ENCODE results near the gene E4F1. TPM values are rescaled to one million over a fixed set of nuclear protein-coding genes. Genes with fewer than 3 reads are reported as not detected.
A peak's percentile ranks its signal among the peaks of the same experiment; 100 is the strongest.
"Not testable (repeated sequence)": the region's sequence is repeated elsewhere in the genome, so short reads cannot be mapped to it uniquely, and the experiment has no call there.

E4F1 gene
- total and polyA plus RNA-seq, 9 of the 15 experiments (the other 6 are each of a cell fraction or from before 2014, with no cell fraction given), result 0.48 to 94.9 (median 20.4) TPM

- H3K79me2 ChIP-seq (ENCODE audit: control insufficient read depth, insufficient read depth, low read length); H3K9ac ChIP-seq (ENCODE audit: insufficient read depth in 1 of 2, low read depth in 2 of 2, low read length in 2 of 2); H2AFZ ChIP-seq (ENCODE audit: low read depth, low read length); H3K9me3 ChIP-seq (replicated peaks; ENCODE audit: control insufficient read depth, insufficient read depth, low read depth, low read length); CTCF ChIA-PET (ENCODE audit: low intra/inter-chr PET ratio); in situ Hi-C loops (cut with MboI); intact Hi-C loops (cut with micrococcal nuclease); H4K20me1 ChIP-seq (replicated peaks; ENCODE audit: control insufficient read depth, insufficient read depth, low read length); DNase-seq (ENCODE audit: extremely low read depth in 1 of 4, low spot score in 3 of 4); H3K4me2 ChIP-seq (ENCODE audit: insufficient read depth, low read length); H3K27ac ChIP-seq (ENCODE audit: extremely low read depth, low read depth, low read length); FAIRE-seq; H3K27me3 ChIP-seq (ENCODE audit: control insufficient read depth in 2 of 2, insufficient read depth in 2 of 2, low read length in 2 of 2); H3K9me1 ChIP-seq (ENCODE audit: control insufficient read depth, insufficient read depth, low read length); ATAC-seq; H3K4me3 ChIP-seq: not testable (repeated sequence)
- Histone ChIP-seq H3K4me1 (replicated peaks in 1 of 2; ENCODE audit: control insufficient read depth in 2 of 2, insufficient read depth in 2 of 2, low read length in 2 of 2) (peaks cover 0 to 59% of the 10 kb centered on the region in 2 experiments; a peak in 2 of 5 replicates), H3K36me3 (ENCODE audit: control insufficient read depth, insufficient read depth, low read length) (peaks cover 57% of the 10 kb centered on the region; the same call in 2 of the 3 replicates)
- TF ChIP-seq POLR2B (IDR thresholded peaks at IDR 0.05; ENCODE audit: low read depth, partially characterized antibody), result peak; percentile 12
- TF ChIP-seq POLR2A (conservative IDR thresholded peaks at IDR 0.05), result peak; percentile 59
- peak; percentile 46 for TF ChIP-seq SUPT5H (IDR thresholded peaks at IDR 0.05)
- 47% methylated on average over 9 of the region's 9 CpGs for WGBS (ENCODE audit: insufficient coverage, low coverage, missing lambda C conversion rate)
- POLR2A ChIA-PET, result interaction anchor here (1.7 to 6.6 kb wide), 3 partner anchors 8 to 18 kb away, joined by 5 to 39 read pairs (median 19); partner anchors contain the start of gene ECI1
- TSS peak; percentile 15 for BruUV-seq (replicated peaks)
Measured at GRCh38 chr16:2240331-2240730, 16.9 kb downstream of the E4F1 start.

- H3K79me2 ChIP-seq (ENCODE audit: control insufficient read depth, insufficient read depth, low read length), result peaks cover 11% of the 10 kb centered on the region
- POLR2A ChIA-PET, result interaction anchor here (0.6 to 6.6 kb wide), 3 partner anchors 9 to 18 kb away, joined by 4 to 39 read pairs (median 19); partner anchors contain the start of gene ECI1
- in situ Hi-C loops (cut with MboI), result no loop called here
- no peak overlapping the region for H2AFZ ChIP-seq (ENCODE audit: low read depth, low read length)
- peak in 1 of 4 experiments; percentile 21 for DNase-seq (ENCODE audit: extremely low read depth in 1 of 4, low spot score in 3 of 4)
- CTCF ChIA-PET (ENCODE audit: low intra/inter-chr PET ratio), result no interaction called here
- H3K9me3 ChIP-seq (replicated peaks; ENCODE audit: control insufficient read depth, insufficient read depth, low read depth, low read length), result no peaks in the 10 kb centered on the region
- no peak overlapping the region for H3K4me3 ChIP-seq
- FAIRE-seq, result no peak
- ATAC-seq, result peak; percentile 5; the same call in 1 of the 3 replicates
- no peaks in the 10 kb centered on the region for H3K9me1 ChIP-seq (ENCODE audit: control insufficient read depth, insufficient read depth, low read length)
- no peak overlapping the region for H3K4me2 ChIP-seq (ENCODE audit: insufficient read depth, low read length)
- no TSS peak for BruUV-seq (replicated peaks)
- no peak for TF ChIP-seq ZBTB43 (CRISPR knock-in tag; IDR thresholded peaks at IDR 0.05)
- no peak for TF ChIP-seq USF2 (CRISPR knock-in tag; IDR thresholded peaks at IDR 0.05)
- peak; percentile 73 for TF ChIP-seq SPI1 (IDR thresholded peaks at IDR 0.05; ENCODE audit: borderline replicate concordance, low read depth, low read length)
- no peak for TF ChIP-seq SIRT6 (IDR thresholded peaks at IDR 0.05; ENCODE audit: low read depth, low read length)
- no peak for TF ChIP-seq KDM1A (IDR thresholded peaks at IDR 0.05)
- peak; percentile 79; the same call in 1 of the 2 replicates for TF ChIP-seq KLF13 (tag; IDR thresholded peaks at IDR 0.05; ENCODE audit: borderline replicate concordance, low read depth)
- 0 out of 2 replicates have a peak, but pooled peaks have one; percentile 23 for TF ChIP-seq POLR2A (conservative IDR thresholded peaks at IDR 0.05)
- TF ChIP-seq ELK3 (CRISPR knock-in tag; IDR thresholded peaks at IDR 0.05), result no peak
- no peak for TF ChIP-seq ZNF140 (CRISPR knock-in tag; IDR thresholded peaks at IDR 0.05)
- TF ChIP-seq POLR2AphosphoS2 (IDR thresholded peaks at IDR 0.05; ENCODE audit: low read length), result no peak
- H3K27ac ChIP-seq (ENCODE audit: extremely low read depth, low read depth, low read length), result no peak overlapping the region
- H3K9ac ChIP-seq (ENCODE audit: insufficient read depth in 1 of 2, low read depth in 2 of 2, low read length in 2 of 2), result peak overlapping the region in 1 of 2 experiments; percentile 68; a peak in 1 of 4 replicates
- WGBS (ENCODE audit: insufficient coverage, low coverage, missing lambda C conversion rate), result 66% methylated on average over 11 of the region's 11 CpGs
- peaks cover 0 to 51% of the 10 kb centered on the region in 2 experiments; a peak in 2 of 5 replicates for H3K4me1 ChIP-seq (replicated peaks in 1 of 2; ENCODE audit: control insufficient read depth in 2 of 2, insufficient read depth in 2 of 2, low read length in 2 of 2)
- intact Hi-C loops (cut with micrococcal nuclease), result no loop called here
- H3K36me3 ChIP-seq (ENCODE audit: control insufficient read depth, insufficient read depth, low read length), result peaks cover 73% of the 10 kb centered on the region; the same call in 2 of the 3 replicates
- H4K20me1 ChIP-seq (replicated peaks; ENCODE audit: control insufficient read depth, insufficient read depth, low read length), result no peaks in the 10 kb centered on the region
- H3K27me3 ChIP-seq (ENCODE audit: control insufficient read depth in 2 of 2, insufficient read depth in 2 of 2, low read length in 2 of 2), result no peaks in the 10 kb centered on the region
Measured at GRCh38 chr16:2242598-2242997, 19.2 kb downstream of the E4F1 start.

Data from K562 (cell line).